Liver (tissue), 9 donors: ENCODE measurements around the gene CHN2. TPM values are rescaled to one million over a fixed set of nuclear protein-coding genes. Genes with fewer than 3 reads are reported as not detected.

Experiments
- DNase-seq: peaks from one replicate; pipeline ENCODE4 v3.0.0-alpha.2; 2017; ENCODE audit warnings: low spot score
- H3K27ac ChIP-seq, 2 donors: one replicate each; pipeline ENCODE4 v1.7.0; 2013; ENCODE audit warnings: inconsistent platforms in 2 of 2, low read length in 2 of 2, control low read depth in 1 of 2, low read depth in 1 of 2, mild to moderate bottlenecking in 1 of 2
- H3K27me3 ChIP-seq, 4 donors: one replicate each; pipeline versions ENCODE4 v1.6.1 to v1.7.0; 2013; ENCODE audit warnings: low read length in 3 of 4, inconsistent platforms in 1 of 4, mild to moderate bottlenecking in 1 of 4, moderate library complexity in 1 of 4; ENCODE audit not compliant: control insufficient read depth in 4 of 4, insufficient read depth in 4 of 4
- H3K36me3 ChIP-seq, 4 donors: one replicate each; pipeline versions ENCODE4 v1.6.1 to v1.7.0; 2013; ENCODE audit warnings: low read length in 3 of 4, mild to moderate bottlenecking in 3 of 4, low read depth in 1 of 4, moderate library complexity in 1 of 4; ENCODE audit not compliant: control insufficient read depth in 4 of 4, insufficient read depth in 3 of 4
- H3K4me1 ChIP-seq, 4 donors: one replicate each; pipeline versions ENCODE4 v1.6.1 to v1.7.0; 2013; ENCODE audit warnings: low read length in 3 of 4, mild to moderate bottlenecking in 3 of 4, moderate library complexity in 1 of 4; ENCODE audit not compliant: control insufficient read depth in 4 of 4, insufficient read depth in 4 of 4
- H3K4me3 ChIP-seq, 3 donors: one replicate each; pipeline versions ENCODE4 v1.6.1 to v1.7.0; 2013; ENCODE audit warnings: low read length in 3 of 3, control low read depth in 1 of 3, low read depth in 1 of 3, mild to moderate bottlenecking in 1 of 3
- H3K9ac ChIP-seq, 2 donors: one replicate each; pipeline ENCODE4 v1.7.0; 2013; ENCODE audit warnings: low read length in 2 of 2, mild to moderate bottlenecking in 2 of 2, moderate library complexity in 2 of 2, control low read depth in 1 of 2, low read depth in 1 of 2
- H3K9me3 ChIP-seq, 4 donors: one replicate each; pipeline versions ENCODE4 v1.6.1 to v1.7.0; 2013; ENCODE audit warnings: low read length in 3 of 4; ENCODE audit not compliant: control insufficient read depth in 4 of 4
- EGR1 ChIP-seq, 2 donors: IDR thresholded peaks; 2 replicates each; pipeline ENCODE4 v1.6.1; 2016 to 2018; ENCODE audit warnings: antibody characterized with exemption in 2 of 2, low read depth in 2 of 2
- FOXA1 ChIP-seq: IDR thresholded peaks from 2 replicates; pipeline ENCODE4 v1.6.1; 2016; ENCODE audit warnings: antibody characterized with exemption
- FOXA2 ChIP-seq: IDR thresholded peaks from 2 replicates; pipeline ENCODE4 v1.6.1; 2016; ENCODE audit warnings: antibody characterized with exemption
- GABPA ChIP-seq, 2 donors: IDR thresholded peaks in 1 of 2; conservative IDR thresholded peaks in 1 of 2; 2 replicates each; pipeline ENCODE4 v1.6.1; 2016; ENCODE audit warnings: antibody characterized with exemption in 2 of 2, mild to moderate bottlenecking in 1 of 2, moderate library complexity in 1 of 2
- HNF4A ChIP-seq, 2 donors: conservative IDR thresholded peaks; 2 replicates each; pipeline ENCODE4 v1.6.1; 2016; ENCODE audit warnings: antibody characterized with exemption in 2 of 2, mild to moderate bottlenecking in 2 of 2
- HNF4G ChIP-seq: IDR thresholded peaks from 2 replicates; pipeline ENCODE4 v1.6.1; 2016; ENCODE audit warnings: antibody characterized with exemption
- JUND ChIP-seq, 2 donors: IDR thresholded peaks; 2 replicates each; pipeline ENCODE4 v1.6.1; 2016; ENCODE audit warnings: antibody characterized with exemption in 2 of 2
- NR2F2 ChIP-seq: IDR thresholded peaks from 2 replicates; pipeline ENCODE4 v1.6.1; 2016; ENCODE audit warnings: antibody characterized with exemption
- RAD21 ChIP-seq, 2 donors: IDR thresholded peaks; 2 replicates each; pipeline ENCODE4 v1.6.1; 2016; ENCODE audit warnings: antibody characterized with exemption in 2 of 2, mild to moderate bottlenecking in 2 of 2
- RXRA ChIP-seq, 2 donors: IDR thresholded peaks; 2 replicates each; pipeline ENCODE4 v1.6.1; 2017 to 2018; ENCODE audit warnings: antibody characterized with exemption in 2 of 2, mild to moderate bottlenecking in 1 of 2
- SP1 ChIP-seq: IDR thresholded peaks from 2 replicates; pipeline ENCODE4 v1.6.1; 2018; ENCODE audit warnings: antibody characterized with exemption, mild to moderate bottlenecking
- TAF1 ChIP-seq: conservative IDR thresholded peaks from 2 replicates; pipeline ENCODE4 v1.6.1; 2016; ENCODE audit warnings: antibody characterized with exemption, mild to moderate bottlenecking
- YY1 ChIP-seq: IDR thresholded peaks from 2 replicates; pipeline ENCODE4 v1.6.1; 2016; ENCODE audit warnings: antibody characterized with exemption, mild to moderate bottlenecking
- WGBS: extraction: QIAGEN DNeasy Blood & Tissue Kit; methylation state at CpG from one replicate; pipeline ENCODE4 v1.1.7; 2013; 5-methylcytosine and 5-hydroxymethylcytosine counted together
- polyA plus RNA-seq, 2 donors: library from polyadenylated mRNA; stranded (reverse) in 1 of 2; unstranded in 1 of 2; fragments of 200-250 nt in 1 of 2; fragments of >200 nt in 1 of 2; fragmentation: Nextera tagmentation in 1 of 2; extraction: Ambion mirVana in 1 of 2; gene quantifications; one replicate each; pipeline versions ENCODE4 v1.2.1 to v1.2.3, GENCODE V29; 2013 to 2015
- total RNA-seq, 2 donors: library from RNA; depleted of rRNA; stranded (reverse); fragments of >200 nt; gene quantifications; one replicate each; pipeline ENCODE4 v1.2.3, GENCODE V29; 2014
- TF ChIP-seq, protein P1 (sequence below): IDR thresholded peaks from 2 replicates; pipeline ENCODE4 v1.6.1; 2016; ENCODE audit warnings: antibody characterized with exemption
- TF ChIP-seq, protein P2 (sequence below): IDR thresholded peaks from 2 replicates; pipeline ENCODE4 v1.6.1; 2016; ENCODE audit warnings: antibody characterized with exemption
- TF ChIP-seq, protein P3 (sequence below): IDR thresholded peaks from 2 replicates; pipeline ENCODE4 v1.6.1; 2016; ENCODE audit warnings: antibody characterized with exemption, mild to moderate bottlenecking
- TF ChIP-seq, protein P4 (sequence below): fragments of 150-350 bp; IDR thresholded peaks from 2 replicates; pipeline ENCODE4 v1.5.1; 2017; ENCODE audit warnings: improper control_type of control experiment, low read depth, low read length; ENCODE audit not compliant: missing input control
- TF ChIP-seq, protein P5 (sequence below): IDR thresholded peaks from 2 replicates; pipeline ENCODE4 v1.6.1; 2016; ENCODE audit warnings: antibody characterized with exemption
- donor health status: healthy.
- donor health status: healthy.
- donor health status: healthy.
- donor health status: healthy.
- donor health status: healthy.

CHN2 gene
- total and polyA plus RNA-seq, 4 donors = 8.3 to 25.4 (median 17.8) TPM

DNA sequence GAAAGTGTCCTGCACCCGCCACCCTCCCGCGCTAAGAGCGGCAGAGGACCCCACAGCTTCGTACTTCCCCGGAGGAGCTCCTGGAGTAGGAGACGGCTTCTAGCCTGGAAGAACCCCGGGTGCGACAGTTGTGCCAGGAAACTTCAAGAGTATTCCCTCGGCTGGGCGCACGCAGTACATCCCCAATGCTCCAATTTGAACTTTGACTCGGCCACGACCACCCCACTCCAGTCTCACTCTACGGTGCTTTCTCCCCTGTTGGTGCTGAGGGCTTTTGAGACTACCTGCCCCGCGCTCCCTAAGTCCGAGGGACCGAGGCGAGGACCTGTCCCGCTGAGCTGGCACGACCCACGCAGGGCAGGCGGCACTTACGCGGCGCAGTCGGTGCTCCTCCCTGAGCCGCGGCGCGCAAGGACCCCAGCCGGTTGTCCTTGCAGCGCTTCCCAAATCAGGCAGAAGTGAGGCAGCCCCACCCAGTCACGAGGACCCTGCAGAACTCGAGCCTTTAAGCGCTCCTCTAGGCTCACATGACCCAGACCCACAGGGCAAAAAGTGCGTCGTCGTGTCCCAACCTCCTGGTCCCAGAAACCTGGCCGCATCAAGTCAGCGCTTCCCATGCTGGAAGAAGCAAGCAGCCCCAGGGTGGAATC lies 48.4 kb upstream of the CHN2 start, which contains the start of gene CPVL:
Gene CPVL, minus strand, starts transcription at position 481 of the 650 bp plus-strand sequence. CDS start 25,476 bp downstream, outside the sequence.
- Histone ChIP-seq H3K4me1 (peaks cover 6 to 19% (median 16%) of the 10 kb centered on the region in 4 donors), H3K9me3 (no peaks in the 10 kb centered on the region), H3K27me3 (no peaks in the 10 kb centered on the region), H3K9ac (peak within 1 kb of the TSS in 1 of 2 donors; percentile 29), H3K36me3 (no peaks in the 10 kb centered on the region), H3K4me3 (peak within 1 kb of the TSS; percentile 50 to 53 (median 53)), H3K27ac (peak within 1 kb of the TSS in 1 of 2 donors; percentile 54)
- TF ChIP-seq HNF4A (conservative IDR thresholded peaks at IDR 0.05) (no peak), FOXA2 (no peak), RAD21 (IDR thresholded peaks at IDR 0.05) (no peak), NR2F2 (no peak), RXRA (IDR thresholded peaks at IDR 0.05) (no peak), YY1 (no peak), EGR1 (IDR thresholded peaks at IDR 0.05; ENCODE audit: low read depth in 2 of 2) (no peak), FOXA1 (no peak), GABPA (IDR thresholded peaks at IDR 0.05 in 1 of 2, conservative IDR thresholded peaks at IDR 0.05 in 1 of 2) (no peak), JUND (IDR thresholded peaks at IDR 0.05) (no peak), HNF4G (no peak), SP1 (no peak), TAF1 (no peak)
- TF ChIP-seq, protein P1, sequence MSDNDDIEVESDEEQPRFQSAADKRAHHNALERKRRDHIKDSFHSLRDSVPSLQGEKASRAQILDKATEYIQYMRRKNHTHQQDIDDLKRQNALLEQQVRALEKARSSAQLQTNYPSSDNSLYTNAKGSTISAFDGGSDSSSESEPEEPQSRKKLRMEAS = no peak
- TF ChIP-seq, protein P2, sequence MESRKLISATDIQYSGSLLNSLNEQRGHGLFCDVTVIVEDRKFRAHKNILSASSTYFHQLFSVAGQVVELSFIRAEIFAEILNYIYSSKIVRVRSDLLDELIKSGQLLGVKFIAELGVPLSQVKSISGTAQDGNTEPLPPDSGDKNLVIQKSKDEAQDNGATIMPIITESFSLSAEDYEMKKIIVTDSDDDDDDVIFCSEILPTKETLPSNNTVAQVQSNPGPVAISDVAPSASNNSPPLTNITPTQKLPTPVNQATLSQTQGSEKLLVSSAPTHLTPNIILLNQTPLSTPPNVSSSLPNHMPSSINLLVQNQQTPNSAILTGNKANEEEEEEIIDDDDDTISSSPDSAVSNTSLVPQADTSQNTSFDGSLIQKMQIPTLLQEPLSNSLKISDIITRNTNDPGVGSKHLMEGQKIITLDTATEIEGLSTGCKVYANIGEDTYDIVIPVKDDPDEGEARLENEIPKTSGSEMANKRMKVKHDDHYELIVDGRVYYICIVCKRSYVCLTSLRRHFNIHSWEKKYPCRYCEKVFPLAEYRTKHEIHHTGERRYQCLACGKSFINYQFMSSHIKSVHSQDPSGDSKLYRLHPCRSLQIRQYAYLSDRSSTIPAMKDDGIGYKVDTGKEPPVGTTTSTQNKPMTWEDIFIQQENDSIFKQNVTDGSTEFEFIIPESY = no peak
- TF ChIP-seq, protein P3, sequence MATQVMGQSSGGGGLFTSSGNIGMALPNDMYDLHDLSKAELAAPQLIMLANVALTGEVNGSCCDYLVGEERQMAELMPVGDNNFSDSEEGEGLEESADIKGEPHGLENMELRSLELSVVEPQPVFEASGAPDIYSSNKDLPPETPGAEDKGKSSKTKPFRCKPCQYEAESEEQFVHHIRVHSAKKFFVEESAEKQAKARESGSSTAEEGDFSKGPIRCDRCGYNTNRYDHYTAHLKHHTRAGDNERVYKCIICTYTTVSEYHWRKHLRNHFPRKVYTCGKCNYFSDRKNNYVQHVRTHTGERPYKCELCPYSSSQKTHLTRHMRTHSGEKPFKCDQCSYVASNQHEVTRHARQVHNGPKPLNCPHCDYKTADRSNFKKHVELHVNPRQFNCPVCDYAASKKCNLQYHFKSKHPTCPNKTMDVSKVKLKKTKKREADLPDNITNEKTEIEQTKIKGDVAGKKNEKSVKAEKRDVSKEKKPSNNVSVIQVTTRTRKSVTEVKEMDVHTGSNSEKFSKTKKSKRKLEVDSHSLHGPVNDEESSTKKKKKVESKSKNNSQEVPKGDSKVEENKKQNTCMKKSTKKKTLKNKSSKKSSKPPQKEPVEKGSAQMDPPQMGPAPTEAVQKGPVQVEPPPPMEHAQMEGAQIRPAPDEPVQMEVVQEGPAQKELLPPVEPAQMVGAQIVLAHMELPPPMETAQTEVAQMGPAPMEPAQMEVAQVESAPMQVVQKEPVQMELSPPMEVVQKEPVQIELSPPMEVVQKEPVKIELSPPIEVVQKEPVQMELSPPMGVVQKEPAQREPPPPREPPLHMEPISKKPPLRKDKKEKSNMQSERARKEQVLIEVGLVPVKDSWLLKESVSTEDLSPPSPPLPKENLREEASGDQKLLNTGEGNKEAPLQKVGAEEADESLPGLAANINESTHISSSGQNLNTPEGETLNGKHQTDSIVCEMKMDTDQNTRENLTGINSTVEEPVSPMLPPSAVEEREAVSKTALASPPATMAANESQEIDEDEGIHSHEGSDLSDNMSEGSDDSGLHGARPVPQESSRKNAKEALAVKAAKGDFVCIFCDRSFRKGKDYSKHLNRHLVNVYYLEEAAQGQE = no peak
- TF ChIP-seq, protein P4, sequence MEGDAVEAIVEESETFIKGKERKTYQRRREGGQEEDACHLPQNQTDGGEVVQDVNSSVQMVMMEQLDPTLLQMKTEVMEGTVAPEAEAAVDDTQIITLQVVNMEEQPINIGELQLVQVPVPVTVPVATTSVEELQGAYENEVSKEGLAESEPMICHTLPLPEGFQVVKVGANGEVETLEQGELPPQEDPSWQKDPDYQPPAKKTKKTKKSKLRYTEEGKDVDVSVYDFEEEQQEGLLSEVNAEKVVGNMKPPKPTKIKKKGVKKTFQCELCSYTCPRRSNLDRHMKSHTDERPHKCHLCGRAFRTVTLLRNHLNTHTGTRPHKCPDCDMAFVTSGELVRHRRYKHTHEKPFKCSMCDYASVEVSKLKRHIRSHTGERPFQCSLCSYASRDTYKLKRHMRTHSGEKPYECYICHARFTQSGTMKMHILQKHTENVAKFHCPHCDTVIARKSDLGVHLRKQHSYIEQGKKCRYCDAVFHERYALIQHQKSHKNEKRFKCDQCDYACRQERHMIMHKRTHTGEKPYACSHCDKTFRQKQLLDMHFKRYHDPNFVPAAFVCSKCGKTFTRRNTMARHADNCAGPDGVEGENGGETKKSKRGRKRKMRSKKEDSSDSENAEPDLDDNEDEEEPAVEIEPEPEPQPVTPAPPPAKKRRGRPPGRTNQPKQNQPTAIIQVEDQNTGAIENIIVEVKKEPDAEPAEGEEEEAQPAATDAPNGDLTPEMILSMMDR = no peak
- TF ChIP-seq, protein P5, sequence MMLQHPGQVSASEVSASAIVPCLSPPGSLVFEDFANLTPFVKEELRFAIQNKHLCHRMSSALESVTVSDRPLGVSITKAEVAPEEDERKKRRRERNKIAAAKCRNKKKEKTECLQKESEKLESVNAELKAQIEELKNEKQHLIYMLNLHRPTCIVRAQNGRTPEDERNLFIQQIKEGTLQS = no peak
- DNase-seq = peak; percentile 60
- 2% methylated on average over 42 of the region's 42 CpGs for WGBS
